ENCODE results near the gene MED6. TPM values are rescaled to one million over a fixed set of nuclear protein-coding genes. Genes with fewer than 3 reads are reported as not detected.

MED6 gene
- total RNA-seq, 1 donor from 2014 or later = 55.2 TPM

- Mint-ChIP-seq H3K27ac (ENCODE audit: unreplicated experiment) (peak overlapping the region; percentile 2), H3K4me3 (ENCODE audit: unreplicated experiment) (no peak overlapping the region), H3K27me3 (ENCODE audit: unreplicated experiment) (peaks cover 2% of the 10 kb centered on the region), H3K36me3 (ENCODE audit: unreplicated experiment) (peaks cover 24% of the 10 kb centered on the region), H3K9me3 (ENCODE audit: unreplicated experiment) (peaks cover 8% of the 10 kb centered on the region), H3K4me1 (ENCODE audit: low read depth, unreplicated experiment) (no peaks in the 10 kb centered on the region)
- TF ChIP-seq CTCF (IDR thresholded peaks at IDR 0.05; ENCODE audit: partially characterized antibody, unreplicated experiment) = peak; percentile 69
- peak; percentile 35 for DNase-seq
Measured at GRCh38 chr14:70567791-70568190, 32.7 kb downstream of the MED6 start.

GRCh38 chr14:70563869-70564268 is 36.6 kb downstream of the MED6 start:
- Mint-ChIP-seq H3K27ac (ENCODE audit: unreplicated experiment) (no peak overlapping the region), H3K27me3 (ENCODE audit: unreplicated experiment) (no peaks in the 10 kb centered on the region), H3K4me3 (ENCODE audit: unreplicated experiment) (no peak overlapping the region), H3K9me3 (ENCODE audit: unreplicated experiment) (peaks cover 11% of the 10 kb centered on the region), H3K4me1 (ENCODE audit: low read depth, unreplicated experiment) (no peaks in the 10 kb centered on the region), H3K36me3 (ENCODE audit: unreplicated experiment) (peaks cover 46% of the 10 kb centered on the region)
- TF ChIP-seq CTCF (IDR thresholded peaks at IDR 0.05; ENCODE audit: partially characterized antibody, unreplicated experiment) = no peak
- no peak for DNase-seq

- TF ChIP-seq CTCF (IDR thresholded peaks at IDR 0.05; ENCODE audit: partially characterized antibody, unreplicated experiment) = no peak
- Mint-ChIP-seq H3K27ac (ENCODE audit: unreplicated experiment) (no peak overlapping the region), H3K4me1 (ENCODE audit: low read depth, unreplicated experiment) (no peaks in the 10 kb centered on the region), H3K27me3 (ENCODE audit: unreplicated experiment) (no peaks in the 10 kb centered on the region), H3K36me3 (ENCODE audit: unreplicated experiment) (peaks cover 46% of the 10 kb centered on the region), H3K4me3 (ENCODE audit: unreplicated experiment) (no peak overlapping the region), H3K9me3 (ENCODE audit: unreplicated experiment) (peaks cover 11% of the 10 kb centered on the region)
- DNase-seq = no peak
Measured at GRCh38 chr14:70563417-70563816, 37.0 kb downstream of the MED6 start.

- no peaks in the 10 kb centered on the region for H3K27me3 Mint-ChIP-seq (ENCODE audit: unreplicated experiment)
- no peak for DNase-seq
- no peak for TF ChIP-seq CTCF (IDR thresholded peaks at IDR 0.05; ENCODE audit: partially characterized antibody, unreplicated experiment)
- no peak overlapping the region for H3K27ac Mint-ChIP-seq (ENCODE audit: unreplicated experiment)
- peaks cover 28% of the 10 kb centered on the region for H3K36me3 Mint-ChIP-seq (ENCODE audit: unreplicated experiment)
- no peak overlapping the region for H3K4me3 Mint-ChIP-seq (ENCODE audit: unreplicated experiment)
- H3K9me3 Mint-ChIP-seq (ENCODE audit: unreplicated experiment) = peaks cover 3% of the 10 kb centered on the region
- H3K4me1 Mint-ChIP-seq (ENCODE audit: low read depth, unreplicated experiment) = peaks cover 2% of the 10 kb centered on the region
Measured at GRCh38 chr14:70558356-70558755, 42.1 kb downstream of the MED6 start.

GRCh38 chr14:70555890-70556289 is 44.6 kb downstream of the MED6 start:
- no peak for TF ChIP-seq CTCF (IDR thresholded peaks at IDR 0.05; ENCODE audit: partially characterized antibody, unreplicated experiment)
- peaks cover 8% of the 10 kb centered on the region for H3K36me3 Mint-ChIP-seq (ENCODE audit: unreplicated experiment)
- no peaks in the 10 kb centered on the region for H3K27me3 Mint-ChIP-seq (ENCODE audit: unreplicated experiment)
- DNase-seq = no peak
- H3K27ac Mint-ChIP-seq (ENCODE audit: unreplicated experiment) = no peak overlapping the region
- no peak overlapping the region for H3K4me3 Mint-ChIP-seq (ENCODE audit: unreplicated experiment)
- peaks cover 2% of the 10 kb centered on the region for H3K9me3 Mint-ChIP-seq (ENCODE audit: unreplicated experiment)
- peaks cover 2% of the 10 kb centered on the region for H3K4me1 Mint-ChIP-seq (ENCODE audit: low read depth, unreplicated experiment)
